ENCODE measurements around the gene SLC9A9.
"Not testable (repeated sequence)": the region's sequence is repeated elsewhere in the genome, so short reads cannot be mapped to it uniquely, and the experiment has no call there.

SLC9A9 gene

GRCh38 chr3:143751643-143752178, 96.6 kb downstream of the SLC9A9 start:
- DNase-seq, result no peak

DNA sequence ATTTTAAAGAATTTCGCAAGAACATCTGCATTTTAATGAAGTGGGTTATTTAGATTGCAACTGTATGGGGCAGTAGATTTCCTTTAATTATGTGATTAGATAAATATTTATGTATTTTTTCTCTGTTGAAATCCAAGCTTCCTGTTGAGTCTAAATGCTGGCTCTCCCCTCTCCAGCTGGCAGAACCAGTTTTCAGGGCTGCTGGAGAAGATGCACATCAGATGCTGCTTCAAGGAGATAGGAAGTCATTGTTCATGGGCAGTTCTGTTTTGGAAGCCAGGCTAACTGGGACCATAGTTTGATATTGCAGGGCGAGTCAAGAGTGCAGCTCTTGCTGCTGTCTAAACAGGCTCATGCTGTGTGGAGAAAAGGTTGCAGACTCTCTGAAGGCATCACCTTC, 97.4 kb downstream of the SLC9A9 start:
- DNase-seq, result no peak

DNA sequence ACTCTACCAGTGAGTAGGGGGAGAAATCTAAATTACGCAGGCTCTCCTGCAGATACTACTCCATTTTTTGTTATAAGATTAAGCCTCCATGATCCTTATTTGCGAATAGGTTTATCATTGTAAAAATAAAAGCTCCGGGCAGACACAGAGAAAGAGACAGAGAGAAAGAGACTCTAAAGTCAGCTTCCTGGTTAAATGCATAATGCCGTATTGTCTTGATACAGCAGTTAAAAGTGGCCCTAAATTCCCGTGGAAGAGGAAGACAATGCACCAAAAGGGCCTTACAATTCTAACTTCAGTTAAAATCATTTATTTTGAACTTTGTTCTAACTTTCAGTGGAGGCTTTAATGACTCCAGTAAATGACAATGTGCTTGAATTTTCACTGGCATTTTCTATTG, 98.3 kb downstream of the SLC9A9 start:
- DNase-seq, result no peak

- DNase-seq, result no peak
These were observed 111.2 kb downstream of the SLC9A9 start for GRCh38 chr3:143737065-143737464.

DNA sequence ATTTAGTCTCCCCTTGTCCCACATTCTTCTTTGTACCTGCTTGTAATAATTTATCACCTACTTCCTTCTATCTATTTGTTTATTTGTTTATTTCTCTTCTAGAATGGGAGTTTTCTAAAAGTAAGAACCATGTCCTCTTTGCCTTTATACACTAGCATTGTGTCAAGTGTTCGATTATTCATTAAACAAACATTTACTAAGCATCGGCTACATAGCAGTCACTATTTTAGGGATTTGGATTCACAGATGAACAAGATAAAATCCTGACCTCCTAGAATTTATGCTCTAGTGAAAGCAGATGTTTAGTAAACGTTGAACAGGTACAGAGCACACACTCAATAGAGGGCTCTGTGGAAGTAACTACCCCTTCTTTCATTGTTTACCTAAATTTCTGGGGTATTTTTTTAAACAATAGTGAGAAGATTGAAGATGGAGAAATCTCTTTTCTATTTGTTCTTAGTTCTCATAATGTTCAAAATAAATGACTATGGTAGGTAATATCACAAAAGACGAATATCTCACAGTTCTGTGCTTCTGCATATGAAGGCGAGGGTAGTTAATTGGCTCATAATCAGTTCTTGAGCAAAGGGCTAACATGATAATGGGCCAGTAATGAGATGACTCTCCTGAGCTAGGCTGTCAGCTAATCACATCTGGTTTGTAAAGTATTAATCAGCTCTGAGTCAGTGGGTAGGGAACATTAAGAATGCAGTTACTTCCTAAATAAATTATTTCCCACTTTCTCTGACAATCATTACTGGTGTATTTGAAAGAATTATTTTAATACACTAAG, 111.9 kb downstream of the SLC9A9 start:
- no peak for DNase-seq

DNA sequence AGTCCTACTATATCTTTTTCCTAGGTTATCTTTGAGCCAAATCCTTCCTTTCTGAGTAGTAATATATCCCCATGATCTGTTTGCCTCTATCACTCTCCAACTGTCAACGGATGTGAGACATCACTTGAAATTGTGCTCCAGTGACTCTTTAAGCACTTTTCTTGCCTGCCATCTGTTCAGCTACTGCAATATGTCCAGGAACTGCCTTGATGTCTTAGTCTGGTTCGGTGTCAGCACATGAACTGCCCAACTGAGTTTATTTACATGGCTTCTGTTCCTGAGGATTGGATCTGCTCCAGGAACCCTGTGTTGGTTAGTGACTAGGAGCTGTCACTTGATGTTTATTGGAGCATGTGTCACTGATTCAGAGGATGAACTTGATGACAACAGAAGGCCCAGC, 116.5 kb downstream of the SLC9A9 start:
- no peak for DNase-seq

DNA sequence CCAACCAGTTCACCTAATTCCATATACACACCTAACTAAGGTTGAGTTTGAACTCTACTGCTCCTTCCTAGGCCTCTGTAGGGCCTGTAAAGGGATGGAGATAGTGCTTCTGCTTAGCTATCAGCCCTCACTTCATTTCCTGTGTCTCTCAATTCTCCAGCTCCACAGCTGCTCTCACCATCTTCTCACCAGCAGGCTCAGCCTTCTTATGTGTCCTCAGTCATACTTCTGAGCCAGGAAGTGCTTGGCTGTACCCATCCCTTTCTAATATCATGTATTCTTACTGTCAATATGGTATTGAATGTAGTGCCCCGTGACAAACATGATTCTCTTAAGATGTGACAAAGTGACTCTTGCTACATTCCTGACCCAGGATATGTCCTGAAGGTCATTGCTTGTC, 116.9 kb downstream of the SLC9A9 start:
- no peak for DNase-seq

- DNase-seq, result no peak
These were observed 120.9 kb downstream of the SLC9A9 start for GRCh38 chr3:143727391-143727790.

- no peak for DNase-seq
These were observed 121.5 kb downstream of the SLC9A9 start for GRCh38 chr3:143726727-143727126.

- no peak for DNase-seq
These were observed 127.9 kb downstream of the SLC9A9 start for GRCh38 chr3:143720381-143720780.

GRCh38 chr3:143718463-143718862, 129.8 kb downstream of the SLC9A9 start:
- no peak for DNase-seq

DNA sequence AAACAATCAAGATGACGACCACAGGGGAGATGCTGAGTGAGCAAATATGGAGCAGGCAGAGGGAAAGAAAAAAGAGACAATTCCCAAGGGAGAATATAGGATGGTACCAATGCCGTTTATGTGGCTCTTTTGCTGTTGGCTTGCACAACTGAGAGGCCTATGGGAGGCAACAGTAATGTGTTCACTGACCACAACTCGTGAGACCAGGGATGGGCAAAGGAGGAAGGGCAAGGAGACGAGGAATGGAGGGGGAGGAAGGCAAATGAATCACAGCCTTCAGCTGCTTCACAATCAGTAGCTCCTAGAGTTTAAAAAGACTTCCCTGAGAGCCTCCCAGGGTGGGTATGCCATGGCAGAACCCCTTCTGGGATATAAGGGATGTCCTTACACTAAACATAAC, 131.5 kb downstream of the SLC9A9 start:
- DNase-seq, result no peak

DNA sequence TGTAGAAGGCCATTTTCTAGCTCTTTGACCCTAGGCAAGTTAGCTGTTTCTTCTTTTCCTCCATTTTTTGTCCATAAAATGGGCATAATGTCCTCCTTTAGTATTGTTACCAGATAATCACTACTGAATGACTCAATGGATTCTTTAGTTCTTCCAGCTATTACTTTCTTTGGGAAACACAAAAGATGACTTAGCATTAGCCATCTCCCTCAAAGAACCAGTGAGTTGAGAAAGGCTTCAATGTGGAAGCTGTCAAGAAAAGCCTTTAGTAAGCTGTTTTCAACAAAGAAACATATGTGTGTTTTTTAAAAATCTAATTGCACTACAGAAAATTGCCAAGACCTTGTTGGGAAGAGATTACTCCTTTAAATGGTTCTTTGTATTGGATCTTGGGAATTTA, 135.7 kb downstream of the SLC9A9 start:
- DNase-seq, result no peak

- DNase-seq, result no peak
These were observed 140.4 kb downstream of the SLC9A9 start for GRCh38 chr3:143707848-143708247.

- DNase-seq, result no peak
These were observed 147.8 kb downstream of the SLC9A9 start for GRCh38 chr3:143700431-143700975.

- no peak for DNase-seq
These were observed 148.8 kb downstream of the SLC9A9 start for GRCh38 chr3:143699424-143699823.

- no peak for DNase-seq
These were observed 149.5 kb downstream of the SLC9A9 start for GRCh38 chr3:143698682-143699303.

DNA sequence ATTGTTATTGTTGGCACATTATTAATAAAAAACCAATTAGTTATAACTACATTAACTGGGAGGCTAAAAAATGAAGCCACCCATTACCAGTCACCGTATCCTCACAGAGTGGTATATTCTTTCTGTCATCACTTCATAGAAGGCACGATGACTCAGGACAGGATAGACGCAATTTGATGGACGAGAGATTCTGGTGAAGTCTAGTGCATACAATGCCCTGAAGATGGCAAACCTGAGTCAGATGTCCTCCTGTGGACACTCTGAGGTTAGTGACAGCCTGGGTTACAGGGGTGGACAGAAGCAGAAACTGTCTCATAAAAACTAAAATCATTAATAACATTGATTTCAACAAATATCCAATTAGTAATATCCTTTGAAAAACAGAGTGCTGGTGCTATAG, 150.3 kb downstream of the SLC9A9 start:
- no peak for DNase-seq

GRCh38 chr3:143695333-143695732, 152.9 kb downstream of the SLC9A9 start:
- not testable (repeated sequence) for DNase-seq

DNA sequence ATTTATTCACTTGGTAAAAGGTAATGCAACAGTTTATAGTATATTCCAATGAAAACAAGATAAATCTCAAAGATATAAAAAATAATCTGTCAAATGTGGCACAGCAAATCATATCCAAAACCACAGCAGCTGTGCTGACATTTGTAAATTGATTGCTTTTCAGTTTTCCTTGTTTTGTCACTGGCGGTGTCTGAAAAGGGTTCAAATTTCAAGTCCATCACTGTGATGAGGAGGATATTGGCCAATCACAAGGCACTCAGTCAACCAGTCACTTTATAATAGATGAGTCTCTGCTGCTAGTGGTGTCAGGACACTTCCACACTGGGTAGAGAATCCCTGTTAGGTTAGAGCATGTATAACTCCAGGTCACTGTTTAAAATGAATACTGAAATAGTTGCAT, 154.8 kb downstream of the SLC9A9 start:
- DNase-seq, result no peak

DNA sequence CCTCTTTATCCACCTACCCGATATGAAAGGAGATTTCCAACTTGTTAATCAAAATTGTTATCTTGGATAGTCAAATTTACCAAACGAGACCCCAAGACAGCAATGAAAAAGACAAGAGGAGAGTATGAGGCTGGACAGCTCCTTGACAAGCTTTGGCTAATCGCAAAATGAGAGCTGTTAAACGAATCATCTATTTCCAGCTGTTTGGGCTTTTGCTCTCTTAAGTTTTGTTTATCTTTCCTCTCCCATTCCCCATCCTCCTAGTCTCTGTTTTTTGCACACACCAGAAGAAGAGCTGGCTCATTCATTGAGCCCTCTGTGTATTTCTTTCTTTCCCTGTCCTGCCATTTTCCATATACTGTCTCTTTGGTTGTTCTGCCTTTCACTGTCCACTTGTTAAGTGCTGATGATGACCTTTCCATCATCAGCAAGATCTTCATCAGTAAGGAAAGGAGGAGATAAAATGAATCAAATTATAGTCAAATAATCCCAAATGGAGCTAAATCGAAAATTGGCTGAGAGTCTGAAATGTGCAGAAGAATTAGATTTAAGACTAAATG, 161.6 kb downstream of the SLC9A9 start:
- DNase-seq, result no peak

GRCh38 chr3:143685491-143685890, 162.8 kb downstream of the SLC9A9 start:
- no peak for DNase-seq

GRCh38 chr3:143677430-143677829, 170.8 kb downstream of the SLC9A9 start:
- no peak for DNase-seq

DNA sequence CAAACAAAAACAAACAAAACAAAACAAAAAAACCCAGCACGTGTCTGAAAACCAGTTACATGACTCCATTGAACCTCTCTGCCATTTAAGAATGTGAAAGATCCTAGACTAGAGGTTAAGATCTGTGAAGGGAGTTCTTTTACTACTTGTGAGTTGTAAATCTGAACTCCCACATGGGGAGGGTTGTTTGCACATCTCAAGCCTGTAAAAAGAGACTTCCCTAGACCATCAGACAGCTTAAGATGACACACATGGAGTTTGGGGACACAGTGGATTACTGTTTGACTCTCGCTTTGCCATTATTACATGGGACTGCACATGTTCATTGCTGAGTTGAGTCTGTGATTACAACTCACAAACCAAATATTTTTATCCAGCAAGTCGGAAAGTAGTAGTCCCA, 171.5 kb downstream of the SLC9A9 start:
- DNase-seq, result no peak
